Smooth muscle cell (in vitro differentiated cells): ENCODE results near the gene LMTK3. TPM values are rescaled to one million over a fixed set of nuclear protein-coding genes. Genes with fewer than 3 reads are reported as not detected.

ENCODE experiments used
- DNase-seq: peaks from one replicate; lab custom pipeline; 2025; ENCODE audit not compliant: unreplicated experiment; lab: John Stamatoyannopoulos, UW
- H2AFZ ChIP-seq: fragments of 200-600 bp; sonication (generic); 2 replicates; pipeline ENCODE4 v1.6.0; 2016; ENCODE audit warnings: antibody characterized with exemption, low read depth, mild to moderate bottlenecking
- H3F3A ChIP-seq: fragments of 200-600 bp; sonication (generic); 2 replicates; pipeline ENCODE4 v1.6.0; 2017; ENCODE audit warnings: antibody characterized with exemption, low read depth
- H3K27ac ChIP-seq: fragments of 200-600 bp; sonication (generic); 2 replicates; pipeline ENCODE4 v1.5.1; 2016; ENCODE audit warnings: low read depth, mild to moderate bottlenecking
- H3K27me3 ChIP-seq: fragments of 200-600 bp; sonication (generic); 2 replicates; pipeline ENCODE4 v1.6.1; 2016; ENCODE audit warnings: low read depth, mild to moderate bottlenecking
- H3K36me3 ChIP-seq: fragments of 200-600 bp; sonication (generic); 2 replicates; pipeline ENCODE4 v1.5.1; 2016; ENCODE audit warnings: low read depth
- H3K4me1 ChIP-seq: fragments of 200-600 bp; sonication (generic); 2 replicates; pipeline ENCODE4 v1.5.1; 2016; ENCODE audit warnings: low read depth
- H3K4me2 ChIP-seq: fragments of 200-600 bp; sonication (generic); 2 replicates; pipeline ENCODE4 v1.6.0; 2016; ENCODE audit warnings: mild to moderate bottlenecking
- H3K4me3 ChIP-seq: fragments of 200-600 bp; sonication (generic); 2 replicates; pipeline ENCODE4 v1.5.1; 2016; ENCODE audit warnings: mild to moderate bottlenecking
- H3K79me2 ChIP-seq: fragments of 200-600 bp; sonication (generic); 2 replicates; pipeline ENCODE4 v1.6.0; 2016; ENCODE audit warnings: low read depth, mild to moderate bottlenecking
- H3K9ac ChIP-seq: fragments of 200-600 bp; sonication (generic); 2 replicates; pipeline ENCODE4 v1.6.0; 2016; ENCODE audit warnings: low read depth
- H3K9me3 ChIP-seq: fragments of 200-600 bp; sonication (generic); replicated peaks from 2 replicates; pipeline ENCODE4 v1.5.1; 2016; ENCODE audit warnings: low read depth
- H4K20me1 ChIP-seq: fragments of 200-600 bp; sonication (generic); 2 replicates; pipeline ENCODE4 v1.6.0; 2016; ENCODE audit warnings: low read depth
- WGBS: methylation state at CpG from one replicate; pipeline ENCODE4 v1.1.7; 2016; ENCODE audit warnings: low lambda C conversion rate; 5-methylcytosine and 5-hydroxymethylcytosine counted together
- polyA plus RNA-seq: library from polyadenylated mRNA; unstranded; fragments of >200 nt; fragmentation: Nextera tagmentation; extraction: Ambion mirVana; gene quantifications from 2 replicates; pipeline ENCODE4 v1.2.1, GENCODE V29; 2016
- total RNA-seq: library from RNA; depleted of rRNA; stranded (reverse); fragments of >200 nt; gene quantifications from 2 replicates; pipeline ENCODE4 v1.2.3, GENCODE V29; 2014
- TF ChIP-seq, protein P1 (sequence below): fragments of 200-600 bp; sonication (generic); IDR thresholded peaks from 2 replicates; pipeline ENCODE4 v1.5.1; 2017; ENCODE audit warnings: borderline replicate concordance, mild to moderate bottlenecking, antibody characterized with exemption; ENCODE audit not compliant: insufficient read depth, poor library complexity, severe bottlenecking

Gene LMTK3
- total and polyA plus RNA-seq, 2 experiments from 2014 or later: 0.66 to 3.1 TPM

- no peak overlapping the region for H3K27ac ChIP-seq
- H3K4me1 ChIP-seq: no peaks in the 10 kb centered on the region
- H3K9me3 ChIP-seq: no peaks in the 10 kb centered on the region
- peaks cover 6% of the 10 kb centered on the region for H4K20me1 ChIP-seq
- 100% methylated on average over 4 of the region's 4 CpGs for WGBS
- TF ChIP-seq, protein P1, sequence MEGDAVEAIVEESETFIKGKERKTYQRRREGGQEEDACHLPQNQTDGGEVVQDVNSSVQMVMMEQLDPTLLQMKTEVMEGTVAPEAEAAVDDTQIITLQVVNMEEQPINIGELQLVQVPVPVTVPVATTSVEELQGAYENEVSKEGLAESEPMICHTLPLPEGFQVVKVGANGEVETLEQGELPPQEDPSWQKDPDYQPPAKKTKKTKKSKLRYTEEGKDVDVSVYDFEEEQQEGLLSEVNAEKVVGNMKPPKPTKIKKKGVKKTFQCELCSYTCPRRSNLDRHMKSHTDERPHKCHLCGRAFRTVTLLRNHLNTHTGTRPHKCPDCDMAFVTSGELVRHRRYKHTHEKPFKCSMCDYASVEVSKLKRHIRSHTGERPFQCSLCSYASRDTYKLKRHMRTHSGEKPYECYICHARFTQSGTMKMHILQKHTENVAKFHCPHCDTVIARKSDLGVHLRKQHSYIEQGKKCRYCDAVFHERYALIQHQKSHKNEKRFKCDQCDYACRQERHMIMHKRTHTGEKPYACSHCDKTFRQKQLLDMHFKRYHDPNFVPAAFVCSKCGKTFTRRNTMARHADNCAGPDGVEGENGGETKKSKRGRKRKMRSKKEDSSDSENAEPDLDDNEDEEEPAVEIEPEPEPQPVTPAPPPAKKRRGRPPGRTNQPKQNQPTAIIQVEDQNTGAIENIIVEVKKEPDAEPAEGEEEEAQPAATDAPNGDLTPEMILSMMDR: no peak
- no peaks in the 10 kb centered on the region for H3K79me2 ChIP-seq
- no peaks in the 10 kb centered on the region for H3K36me3 ChIP-seq
- no peak for DNase-seq
- no peak overlapping the region for H3K9ac ChIP-seq
- no peak overlapping the region for H2AFZ ChIP-seq
- no peaks in the 10 kb centered on the region for H3F3A ChIP-seq
- H3K27me3 ChIP-seq: no peaks in the 10 kb centered on the region
- no peak overlapping the region for H3K4me3 ChIP-seq
- no peak overlapping the region for H3K4me2 ChIP-seq
Observed at GRCh38 chr19:48456864-48457263, 54.8 kb downstream of the LMTK3 start.

GRCh38 chr19:48455908-48456562 lies 55.6 kb downstream of the LMTK3 start:
- TF ChIP-seq, protein P1: no peak
- Histone ChIP-seq H3K9me3 (no peaks in the 10 kb centered on the region), H3K36me3 (no peaks in the 10 kb centered on the region), H3K9ac (no peak overlapping the region), H3K4me1 (no peaks in the 10 kb centered on the region), H3K4me2 (no peak overlapping the region), H2AFZ (no peak overlapping the region), H3F3A (no peaks in the 10 kb centered on the region), H3K27me3 (no peaks in the 10 kb centered on the region), H4K20me1 (peaks cover 6% of the 10 kb centered on the region), H3K4me3 (no peak overlapping the region), H3K79me2 (no peaks in the 10 kb centered on the region), H3K27ac (no peak overlapping the region)
- DNase-seq: no peak
- WGBS: 96% methylated on average over 11 of the region's 11 CpGs

GRCh38 chr19:48455171-48455907 lies 56.3 kb downstream of the LMTK3 start, which contains the start of gene KCNJ14:
Gene KCNJ14 (plus strand): TSS chr19:48455574. CDS start chr19:48461725, 6,151 bp downstream.
- Histone ChIP-seq H3K4me2 (no peak within 1 kb of the TSS), H3K9me3 (no peaks in the 10 kb centered on the region), H4K20me1 (peaks cover 6% of the 10 kb centered on the region), H3K27me3 (no peaks in the 10 kb centered on the region), H3F3A (no peaks in the 10 kb centered on the region), H3K27ac (no peak within 1 kb of the TSS), H3K36me3 (no peaks in the 10 kb centered on the region), H2AFZ (no peak within 1 kb of the TSS), H3K4me1 (no peaks in the 10 kb centered on the region), H3K4me3 (no peak within 1 kb of the TSS), H3K9ac (no peak within 1 kb of the TSS), H3K79me2 (no peaks in the 10 kb centered on the region)
- 94% methylated on average over 16 of the region's 16 CpGs for WGBS
- TF ChIP-seq, protein P1: no peak
- no peak for DNase-seq
